Gastroesophageal sphincter (tissue), 3 donors: ENCODE results near the gene MSRB1.

Source experiments
- POLR2A ChIP-seq, 2 donors: fragments of 450-650 bp; IDR thresholded peaks; one replicate each; pipeline ENCODE4 v1.6.1; 2017; ENCODE audit warnings: antibody characterized with exemption in 2 of 2, mild to moderate bottlenecking in 2 of 2, moderate library complexity in 1 of 2
- POLR2AphosphoS5 ChIP-seq: sonication (generic); formaldehyde crosslinking; IDR thresholded peaks from one replicate; pipeline ENCODE4 v1.6.1; 2017; ENCODE audit warnings: antibody characterized with exemption
- TF ChIP-seq, protein P1 (sequence below), 4 experiments: fragments of 200-600 bp in 2 of 4; fragments of 450-650 bp in 2 of 4; sonication (generic) in 1 of 4; IDR thresholded peaks; one replicate each; pipeline ENCODE4 v1.5.1; 2017 to 2019; ENCODE audit warnings: antibody characterized with exemption in 4 of 4, mild to moderate bottlenecking in 2 of 4, moderate library complexity in 2 of 4

GRCh38 chr16:1980770-1981087, 37.7 kb upstream of the MSRB1 start:
- TF ChIP-seq, protein P1, sequence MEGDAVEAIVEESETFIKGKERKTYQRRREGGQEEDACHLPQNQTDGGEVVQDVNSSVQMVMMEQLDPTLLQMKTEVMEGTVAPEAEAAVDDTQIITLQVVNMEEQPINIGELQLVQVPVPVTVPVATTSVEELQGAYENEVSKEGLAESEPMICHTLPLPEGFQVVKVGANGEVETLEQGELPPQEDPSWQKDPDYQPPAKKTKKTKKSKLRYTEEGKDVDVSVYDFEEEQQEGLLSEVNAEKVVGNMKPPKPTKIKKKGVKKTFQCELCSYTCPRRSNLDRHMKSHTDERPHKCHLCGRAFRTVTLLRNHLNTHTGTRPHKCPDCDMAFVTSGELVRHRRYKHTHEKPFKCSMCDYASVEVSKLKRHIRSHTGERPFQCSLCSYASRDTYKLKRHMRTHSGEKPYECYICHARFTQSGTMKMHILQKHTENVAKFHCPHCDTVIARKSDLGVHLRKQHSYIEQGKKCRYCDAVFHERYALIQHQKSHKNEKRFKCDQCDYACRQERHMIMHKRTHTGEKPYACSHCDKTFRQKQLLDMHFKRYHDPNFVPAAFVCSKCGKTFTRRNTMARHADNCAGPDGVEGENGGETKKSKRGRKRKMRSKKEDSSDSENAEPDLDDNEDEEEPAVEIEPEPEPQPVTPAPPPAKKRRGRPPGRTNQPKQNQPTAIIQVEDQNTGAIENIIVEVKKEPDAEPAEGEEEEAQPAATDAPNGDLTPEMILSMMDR (IDR thresholded peaks at IDR 0.05) = no peak
- TF ChIP-seq POLR2A (IDR thresholded peaks at IDR 0.05) = no peak
- TF ChIP-seq POLR2AphosphoS5 = no peak
